GM06990 (cell line): Measurements from ENCODE around the gene CPED1.
"Not testable (repeated sequence)": the region's sequence is repeated elsewhere in the genome, so short reads cannot be mapped to it uniquely, and the experiment has no call there.

ENCODE experiments used
- DNase-seq: peaks from one replicate; pipeline ENCODE4 v3.0.0-alpha.2; 2011; ENCODE audit not compliant: insufficient read length; ENCODE audit errors: extremely low read depth
- H3K27me3 ChIP-seq: replicated peaks from 2 replicates; pipeline ENCODE4 v1.6.0; 2011; ENCODE audit warnings: low read length; ENCODE audit not compliant: control insufficient read depth, insufficient read depth
- H3K36me3 ChIP-seq: 2 replicates; pipeline ENCODE4 v1.5.1; 2011; ENCODE audit warnings: low read length; ENCODE audit not compliant: control insufficient read depth, insufficient read depth
- H3K4me3 ChIP-seq: replicated peaks from 2 replicates; pipeline ENCODE4 v1.5.1; 2011; ENCODE audit warnings: low read depth, mild to moderate bottlenecking, control low read depth, low read length
- TF ChIP-seq, protein P1 (sequence below): IDR thresholded peaks from 2 replicates; pipeline ENCODE4 v1.5.1; 2011; ENCODE audit warnings: low read length, control low read depth, mild to moderate bottlenecking, inconsistent platforms; ENCODE audit not compliant: insufficient read depth, poor library complexity, severe bottlenecking

Gene CPED1

DNA sequence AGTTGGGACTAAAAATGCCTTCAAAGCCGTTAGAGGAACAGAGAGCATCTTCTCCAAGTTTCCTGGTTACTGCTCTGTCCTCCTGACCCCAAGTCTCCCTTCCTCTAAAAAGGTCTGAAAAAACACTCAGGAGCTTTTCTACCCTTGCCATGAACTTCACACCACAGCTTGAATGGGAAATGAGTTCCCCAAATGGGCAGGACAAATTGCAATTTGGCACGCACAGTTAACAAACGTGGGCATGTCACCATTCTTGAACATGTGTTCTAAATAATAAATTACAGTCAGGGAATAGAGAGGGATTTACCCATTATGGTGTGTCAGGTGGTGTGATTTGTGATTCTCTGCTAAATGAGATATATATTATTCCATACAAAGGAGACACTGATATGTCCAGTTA is 249.1 kb downstream of the CPED1 start:
- no peaks in the 10 kb centered on the region for H3K36me3 ChIP-seq
- H3K4me3 ChIP-seq, result no peak overlapping the region
- DNase-seq, result no peak
- H3K27me3 ChIP-seq, result no peaks in the 10 kb centered on the region
- TF ChIP-seq, protein P1, sequence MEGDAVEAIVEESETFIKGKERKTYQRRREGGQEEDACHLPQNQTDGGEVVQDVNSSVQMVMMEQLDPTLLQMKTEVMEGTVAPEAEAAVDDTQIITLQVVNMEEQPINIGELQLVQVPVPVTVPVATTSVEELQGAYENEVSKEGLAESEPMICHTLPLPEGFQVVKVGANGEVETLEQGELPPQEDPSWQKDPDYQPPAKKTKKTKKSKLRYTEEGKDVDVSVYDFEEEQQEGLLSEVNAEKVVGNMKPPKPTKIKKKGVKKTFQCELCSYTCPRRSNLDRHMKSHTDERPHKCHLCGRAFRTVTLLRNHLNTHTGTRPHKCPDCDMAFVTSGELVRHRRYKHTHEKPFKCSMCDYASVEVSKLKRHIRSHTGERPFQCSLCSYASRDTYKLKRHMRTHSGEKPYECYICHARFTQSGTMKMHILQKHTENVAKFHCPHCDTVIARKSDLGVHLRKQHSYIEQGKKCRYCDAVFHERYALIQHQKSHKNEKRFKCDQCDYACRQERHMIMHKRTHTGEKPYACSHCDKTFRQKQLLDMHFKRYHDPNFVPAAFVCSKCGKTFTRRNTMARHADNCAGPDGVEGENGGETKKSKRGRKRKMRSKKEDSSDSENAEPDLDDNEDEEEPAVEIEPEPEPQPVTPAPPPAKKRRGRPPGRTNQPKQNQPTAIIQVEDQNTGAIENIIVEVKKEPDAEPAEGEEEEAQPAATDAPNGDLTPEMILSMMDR, result no peak

DNA sequence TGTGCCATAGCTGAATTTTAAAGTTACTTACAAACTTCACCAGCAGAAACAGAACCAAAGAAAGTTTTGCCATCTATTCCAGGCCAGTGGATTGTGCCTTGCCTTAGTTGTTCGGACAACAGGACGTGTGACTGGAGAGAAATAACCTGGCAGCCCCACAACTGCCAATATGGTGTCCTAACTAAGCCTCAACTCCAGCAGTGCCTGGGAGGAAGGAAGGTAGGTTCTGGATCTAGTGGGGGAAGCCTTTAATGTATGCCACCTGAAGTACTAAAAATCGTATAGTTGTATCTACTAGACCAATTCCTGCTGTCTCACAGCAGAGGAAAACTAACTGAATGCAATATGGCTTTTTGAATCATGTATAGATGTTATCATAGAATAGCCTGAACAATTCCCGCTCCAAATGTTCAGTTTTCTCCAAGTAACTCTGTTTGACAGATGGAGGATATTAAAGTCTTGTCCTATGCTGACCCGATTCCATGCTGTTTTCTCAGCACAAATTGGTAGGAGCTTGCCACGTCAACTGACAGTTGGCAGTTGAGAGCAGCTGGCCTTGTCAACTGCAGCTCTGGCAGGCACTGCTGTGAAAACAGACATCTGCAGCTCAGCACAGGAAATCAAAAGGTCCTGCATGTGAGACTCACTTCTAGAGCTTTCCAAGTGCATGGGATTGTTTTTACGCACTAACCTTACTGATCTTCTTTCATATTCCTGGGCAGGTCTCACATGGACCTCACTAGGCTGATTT is 255.8 kb downstream of the CPED1 start:
- Histone ChIP-seq H3K27me3 (no peaks in the 10 kb centered on the region; the same call in 1 of the 2 replicates), H3K36me3 (no peaks in the 10 kb centered on the region), H3K4me3 (no peak overlapping the region)
- DNase-seq, result no peak
- TF ChIP-seq, protein P1, result no peak

DNA sequence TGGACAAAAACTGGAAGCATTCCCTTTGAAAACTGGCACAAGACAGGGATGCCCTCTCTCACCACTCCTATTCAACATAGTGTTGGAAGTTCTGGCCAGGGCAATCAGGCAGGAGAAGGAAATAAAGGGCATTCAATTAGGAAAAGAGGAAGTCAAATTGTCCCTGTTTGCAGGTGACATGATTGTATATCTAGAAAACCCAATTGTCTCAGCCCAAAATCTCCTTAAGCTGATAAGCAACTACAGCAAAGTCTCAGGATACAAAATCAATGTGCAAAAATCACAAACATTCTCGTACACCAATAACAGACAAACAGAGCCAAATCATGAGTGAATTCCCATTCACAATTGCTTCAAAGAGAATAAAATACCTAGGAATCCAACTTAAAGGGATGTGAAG is 262.9 kb downstream of the CPED1 start:
- DNase-seq, result not testable (repeated sequence)

DNA sequence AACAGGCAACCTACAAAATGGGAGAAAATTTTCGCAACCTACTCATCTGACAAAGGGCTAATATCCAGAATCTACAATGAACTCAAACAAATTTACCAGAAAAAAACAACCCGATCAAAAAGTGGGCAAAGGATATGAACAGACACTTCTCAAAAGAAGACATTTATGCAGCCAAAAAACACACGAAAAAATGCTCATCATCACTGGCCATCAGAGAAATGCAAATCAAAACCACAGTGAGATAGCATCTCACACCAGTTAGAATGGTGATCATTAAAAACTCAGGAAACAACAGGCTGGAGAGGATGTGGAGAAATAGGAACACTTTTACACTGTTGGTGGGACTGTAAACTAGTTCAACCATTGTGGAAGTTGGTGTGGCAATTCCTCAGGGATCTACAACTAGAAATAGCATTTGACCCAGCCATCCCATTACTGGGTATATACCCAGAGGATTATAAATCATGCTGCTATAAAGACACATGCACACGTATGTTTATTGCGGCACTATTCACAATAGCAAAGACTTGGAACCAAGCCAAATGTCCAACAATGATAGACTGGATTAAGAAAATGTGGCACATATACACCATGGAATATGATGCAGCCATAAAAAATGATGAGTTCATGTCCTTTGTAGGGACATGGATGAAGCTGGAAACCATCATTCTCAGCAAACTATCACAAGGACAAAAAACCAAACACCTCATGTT is 264.2 kb downstream of the CPED1 start:
- DNase-seq, H3K36me3 ChIP-seq, H3K4me3 ChIP-seq, H3K27me3 ChIP-seq: not testable (repeated sequence)

More for the DNA sequence above, 262.9 kb downstream of the CPED1 start:
- H3K27me3 ChIP-seq, H3K36me3 ChIP-seq, H3K4me3 ChIP-seq: not testable (repeated sequence)

DNA sequence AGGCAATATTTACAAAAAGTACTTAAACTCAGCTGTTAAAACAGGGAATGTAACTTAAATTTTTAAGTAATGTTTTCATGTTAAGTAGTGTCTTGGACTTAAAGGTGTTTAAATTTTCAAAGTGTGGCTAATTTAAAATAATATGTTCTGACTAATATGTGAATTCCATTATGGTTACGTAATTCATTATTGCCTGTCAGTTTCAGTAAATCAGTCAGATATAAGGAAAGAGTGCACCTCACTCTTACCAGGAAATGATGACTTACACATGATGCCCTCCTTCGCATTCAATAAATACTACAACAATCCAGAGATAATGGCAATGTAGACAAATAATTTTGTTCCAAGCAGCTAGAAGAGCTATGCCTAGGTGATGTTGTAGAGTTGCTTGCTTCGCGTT is 271.3 kb downstream of the CPED1 start:
- TF ChIP-seq, protein P1, result no peak

DNA sequence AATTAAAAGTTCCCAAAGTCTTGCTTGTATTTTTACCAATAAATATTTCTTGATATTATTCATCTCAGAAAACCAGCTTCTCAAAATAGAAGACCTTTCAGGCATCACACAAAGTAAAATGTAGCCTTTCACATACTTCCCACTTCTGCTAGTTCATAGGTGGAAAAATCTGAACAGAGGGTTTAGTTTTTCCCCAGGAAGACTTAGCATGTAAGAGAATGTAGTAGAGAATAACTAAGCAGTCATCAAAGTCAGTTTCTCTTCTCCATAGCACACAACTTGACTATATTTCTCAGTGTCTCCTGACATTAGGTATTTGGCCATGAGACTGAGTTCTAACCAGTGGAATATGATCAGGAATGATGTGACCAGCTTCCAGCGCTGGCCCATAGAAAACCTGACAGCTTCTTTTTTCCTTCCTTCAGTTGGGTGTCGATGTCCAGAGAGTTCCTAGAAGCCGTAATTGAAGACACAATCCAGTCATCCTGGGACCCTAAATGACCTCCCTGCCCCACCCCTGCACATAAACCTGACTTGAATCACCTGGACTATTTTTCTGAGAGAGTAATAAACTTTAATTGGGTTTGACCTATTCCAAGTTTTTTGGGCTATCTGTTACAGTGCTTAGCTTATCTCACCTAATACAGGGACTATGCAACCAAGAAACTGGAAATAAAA is 272.8 kb downstream of the CPED1 start:
- TF ChIP-seq, protein P1, result no peak
- no peak for DNase-seq
- Histone ChIP-seq H3K36me3 (no peaks in the 10 kb centered on the region), H3K4me3 (no peak overlapping the region), H3K27me3 (no peaks in the 10 kb centered on the region)

More for the DNA sequence above, 271.3 kb downstream of the CPED1 start:
- Histone ChIP-seq H3K27me3 (no peaks in the 10 kb centered on the region), H3K4me3 (no peak overlapping the region), H3K36me3 (no peaks in the 10 kb centered on the region)
- no peak for DNase-seq
